H1 (cell line): Measurements from ENCODE around the gene ST8SIA2. TPM values are rescaled to one million over a fixed set of nuclear protein-coding genes. Genes with fewer than 3 reads are reported as not detected.

Source experiments
- CTCF ChIA-PET: fragments of 300-600 bp; sonication (Branson Sonifier 250); formaldehyde crosslinking; loops from one replicate; lab custom pipeline; 2021; ENCODE audit not compliant: partially characterized antibody; lab: Charles Lee
- POLR2A ChIA-PET: fragments of 300-600 bp; sonication (Branson Sonifier 250); formaldehyde crosslinking; loops from one replicate; lab custom pipeline; 2021; ENCODE audit warnings: inconsistent platforms; ENCODE audit not compliant: partially characterized antibody; lab: Charles Lee
- DNase-seq, 2 experiments: peaks; one replicate each; pipeline versions ENCODE4 v3.0.0 to v3.0.0-alpha.2; 2010 to 2022; ENCODE audit warnings: low spot score in 2 of 2, low read depth in 1 of 2, mixed read lengths in 1 of 2
- FAIRE-seq: peaks from 2 replicates; lab custom pipeline; 2011; peaks lifted over from hg19 to GRCh38; lab: Jason Lieb, UNC
- H2AFZ ChIP-seq: 2 replicates; pipeline ENCODE4 v1.8.1; 2012; ENCODE audit warnings: low read length, inconsistent platforms
- H2AK5ac ChIP-seq: 2 replicates; pipeline ENCODE4 v1.6.1; 2013; ENCODE audit warnings: low read depth, low read length
- H2BK120ac ChIP-seq: replicated peaks from 2 replicates; pipeline ENCODE3; 2013; ENCODE audit warnings: low read depth, low read length, inconsistent platforms
- H2BK12ac ChIP-seq: 2 replicates; pipeline ENCODE4 v1.6.1; 2013; ENCODE audit warnings: low read depth, low read length
- H2BK15ac ChIP-seq: 2 replicates; pipeline ENCODE4 v1.6.1; 2013; ENCODE audit warnings: low read length
- H2BK20ac ChIP-seq: 2 replicates; pipeline ENCODE4 v1.6.1; 2013; ENCODE audit warnings: low read length
- H2BK5ac ChIP-seq: 2 replicates; pipeline ENCODE4 v1.6.1; 2013; ENCODE audit warnings: low read depth, low read length
- H3K14ac ChIP-seq: 2 replicates; pipeline ENCODE4 v1.6.1; 2013; ENCODE audit warnings: inconsistent platforms; ENCODE audit not compliant: insufficient read length
- H3K18ac ChIP-seq: 2 replicates; pipeline ENCODE4 v1.6.1; 2013; ENCODE audit warnings: low read length; ENCODE audit errors: extremely low read depth
- H3K23ac ChIP-seq: 2 replicates; pipeline ENCODE4 v1.6.1; 2013; ENCODE audit warnings: inconsistent platforms; ENCODE audit not compliant: insufficient read length
- H3K23me2 ChIP-seq: 2 replicates; pipeline ENCODE4 v1.6.1; 2013; ENCODE audit warnings: low read depth, low read length
- H3K27ac ChIP-seq: 2 replicates; pipeline ENCODE4 v1.6.1; 2011; ENCODE audit warnings: low read depth, low read length, inconsistent platforms
- H3K27me3 ChIP-seq, 4 experiments: replicated peaks in 1 of 4; 1 replicate in 1 of 4; 2 replicates in 3 of 4; pipeline versions ENCODE4 v1.6.1 to v1.8.1; 2011 to 2013; ENCODE audit warnings: low read length in 3 of 4, mild to moderate bottlenecking in 3 of 4, inconsistent platforms in 2 of 4, mixed read lengths in 2 of 4, moderate library complexity in 1 of 4; ENCODE audit not compliant: control insufficient read depth in 3 of 4, insufficient read depth in 3 of 4; ENCODE audit errors: extremely low read depth in 1 of 4
- H3K36me3 ChIP-seq, 4 experiments: 2 replicates each; pipeline versions ENCODE4 v1.6.1 to v1.8.1; 2011 to 2013; ENCODE audit warnings: mild to moderate bottlenecking in 4 of 4, low read length in 3 of 4, moderate library complexity in 2 of 4, control low read depth in 1 of 4, inconsistent platforms in 1 of 4; ENCODE audit not compliant: insufficient read depth in 4 of 4, control insufficient read depth in 2 of 4
- H3K4ac ChIP-seq: replicated peaks from 2 replicates; pipeline ENCODE3; 2013; ENCODE audit warnings: low read length, low read depth, mixed read lengths, inconsistent platforms; ENCODE audit not compliant: insufficient read length
- H3K4me1 ChIP-seq, 4 experiments: replicated peaks in 1 of 4; 1 replicate in 1 of 4; 2 replicates in 3 of 4; pipeline versions ENCODE4 v1.6.1 to v1.8.1; 2011 to 2013; ENCODE audit warnings: low read length in 3 of 4, inconsistent platforms in 2 of 4, mixed read lengths in 1 of 4; ENCODE audit not compliant: insufficient read depth in 4 of 4, control insufficient read depth in 3 of 4
- H3K4me2 ChIP-seq, 2 experiments: 2 replicates each; pipeline versions ENCODE4 v1.6.1 to v1.8.1; 2011 to 2013; ENCODE audit warnings: low read depth in 2 of 2, low read length in 2 of 2, control low read depth in 1 of 2, inconsistent platforms in 1 of 2, mild to moderate bottlenecking in 1 of 2; ENCODE audit not compliant: insufficient read depth in 1 of 2
- H3K4me3 ChIP-seq, 4 experiments: fragments of 200-600, 300-600 bp in 1 of 4; sonication (generic), shearing (Covaris generic), sonication (Bioruptor Twin) in 1 of 4; 2 replicates each; pipeline versions ENCODE4 v1.5.1 to v1.8.1; 2011 to 2016; ENCODE audit warnings: low read length in 4 of 4, low read depth in 3 of 4, control low read depth in 2 of 4, inconsistent platforms in 2 of 4, mild to moderate bottlenecking in 2 of 4, mixed read lengths in 1 of 4, moderate library complexity in 1 of 4; ENCODE audit not compliant: insufficient read depth in 2 of 4; ENCODE audit errors: extremely low read depth in 1 of 4
- H3K56ac ChIP-seq: replicated peaks from 2 replicates; pipeline ENCODE3; 2013; ENCODE audit warnings: low read depth, mild to moderate bottlenecking, mixed read lengths, low read length, inconsistent platforms; ENCODE audit not compliant: insufficient read length
- H3K79me1 ChIP-seq: 2 replicates; pipeline ENCODE4 v1.6.1; 2013; ENCODE audit warnings: low read depth, low read length, control low read depth
- H3K79me2 ChIP-seq, 2 experiments: 2 replicates each; pipeline versions ENCODE4 v1.6.1 to v1.8.1; 2012 to 2013; ENCODE audit warnings: low read length in 2 of 2, mild to moderate bottlenecking in 2 of 2, inconsistent platforms in 1 of 2; ENCODE audit not compliant: insufficient read depth in 2 of 2, control insufficient read depth in 1 of 2
- H3K9ac ChIP-seq, 4 experiments: replicated peaks in 1 of 4; 1 replicate in 1 of 4; 2 replicates in 3 of 4; pipeline versions ENCODE4 v1.6.1 to v1.8.1; 2011 to 2013; ENCODE audit warnings: low read depth in 3 of 4, low read length in 3 of 4, control low read depth in 2 of 4, mild to moderate bottlenecking in 2 of 4, moderate library complexity in 2 of 4, inconsistent platforms in 1 of 4; ENCODE audit errors: extremely low read depth in 1 of 4
- H3K9me3 ChIP-seq, 2 experiments: 2 replicates each; pipeline versions ENCODE4 v1.6.1 to v1.8.1; 2012 to 2013; ENCODE audit warnings: mild to moderate bottlenecking in 2 of 2, moderate library complexity in 2 of 2, control low read depth in 1 of 2, inconsistent platforms in 1 of 2, low read depth in 1 of 2, low read length in 1 of 2, mixed read lengths in 1 of 2; ENCODE audit not compliant: insufficient read depth in 2 of 2
- H4K20me1 ChIP-seq, 2 experiments: replicated peaks in 1 of 2; 2 replicates each; pipeline versions ENCODE3 to v1.8.1; 2011 to 2013; ENCODE audit warnings: inconsistent platforms in 2 of 2, low read length in 2 of 2, mild to moderate bottlenecking in 1 of 2; ENCODE audit not compliant: insufficient read depth in 2 of 2, control insufficient read depth in 1 of 2
- H4K5ac ChIP-seq: 2 replicates; pipeline ENCODE4 v1.6.1; 2013; ENCODE audit warnings: low read length, low read depth, mixed read lengths, inconsistent platforms; ENCODE audit not compliant: insufficient read length
- H4K8ac ChIP-seq: 2 replicates; pipeline ENCODE4 v1.8.0; 2013; ENCODE audit warnings: mild to moderate bottlenecking, moderate library complexity, low read length, inconsistent platforms; ENCODE audit not compliant: insufficient read depth; ENCODE audit errors: extremely low read depth
- H4K91ac ChIP-seq: replicated peaks from 2 replicates; pipeline ENCODE3; 2013; ENCODE audit warnings: low read length, mixed read lengths, inconsistent platforms; ENCODE audit not compliant: insufficient read length
- BRCA1 ChIP-seq: IDR thresholded peaks from 2 replicates; pipeline ENCODE4 v1.6.1; 2012; ENCODE audit warnings: low read depth, low read length, improper control_type of control experiment
- HDAC6 ChIP-seq: IDR thresholded peaks from one replicate; pipeline ENCODE4 v1.7.1; 2012; ENCODE audit warnings: low read depth, mild to moderate bottlenecking, inconsistent platforms, low read length, moderate library complexity
- KDM5A ChIP-seq: fragments of 200-600 bp; IDR thresholded peaks from 2 replicates; pipeline ENCODE4 v1.7.1; 2012; ENCODE audit warnings: mild to moderate bottlenecking, low read length, inconsistent platforms, mixed read lengths
- TEAD4 ChIP-seq: IDR thresholded peaks from 2 replicates; pipeline ENCODE4 v1.6.1; 2012; ENCODE audit warnings: low read depth, low read length, inconsistent platforms, mixed read lengths
- polyA plus RNA-seq, 7 experiments: library from polyadenylated mRNA; depleted of rRNA in 3 of 7; stranded (reverse) in 5 of 7; unstranded in 2 of 7; fragments of >200 nt in 5 of 7; fragments of 200-250 nt in 2 of 7; gene quantifications; 1 replicate in 5 of 7; 2 replicates in 1 of 7; 4 replicates in 1 of 7; pipeline versions ENCODE4 v1.2.1 to v1.2.3, GENCODE V29; 2011 to 2013; ENCODE audit warnings: missing spikeins in 2 of 7, mixed read lengths in 2 of 7
- total RNA-seq: library from RNA; stranded (reverse); fragmentation: NEBNext Ultra II Directional; extraction: Animal tissue kit (Norgen Biotek cat#: 25700); gene quantifications from 2 replicates; pipeline ENCODE4 v1.2.1, GENCODE V29; 2021

Gene ST8SIA2
- total and polyA plus RNA-seq, 2 of the 8 experiments (the other 6 are each of a cell fraction or from before 2014, with no cell fraction given) = 3.0 to 4.5 TPM

DNA sequence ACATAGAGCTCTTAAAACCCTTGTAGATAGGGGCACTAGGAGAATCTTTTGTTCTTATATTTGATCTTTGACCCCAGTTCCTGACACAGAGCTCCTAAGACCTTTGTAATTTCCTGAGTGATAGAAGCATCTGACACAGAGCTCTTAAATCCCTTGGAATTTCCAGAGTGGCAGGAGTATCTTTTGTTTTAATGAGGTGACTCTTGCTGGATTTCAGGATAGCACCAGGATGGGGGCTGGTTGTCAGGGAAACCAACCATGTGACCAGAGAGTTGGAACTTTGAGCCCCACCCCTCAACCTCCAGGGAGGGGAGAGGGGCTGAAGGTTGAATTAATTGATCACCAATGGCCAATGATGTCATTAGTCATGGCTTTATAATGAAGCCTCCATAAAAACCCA lies 47.6 kb upstream of the ST8SIA2 start:
- H3K27me3 ChIP-seq = peaks cover 0 to 9% (median 2%) of the 10 kb centered on the region in 4 experiments; a peak in 4 of 7 replicates
- no peak overlapping the region for H4K8ac ChIP-seq
- H3K4me1 ChIP-seq = peaks cover 11 to 25% (median 16%) of the 10 kb centered on the region in 4 experiments
- H3K79me2 ChIP-seq = no peaks in the 10 kb centered on the region
- H2BK20ac ChIP-seq = no peak overlapping the region
- no peak overlapping the region for H2BK5ac ChIP-seq
- H3K23ac ChIP-seq = no peak overlapping the region
- H4K20me1 ChIP-seq = no peaks in the 10 kb centered on the region
- no peak overlapping the region for H3K14ac ChIP-seq
- H3K56ac ChIP-seq = no peak overlapping the region
- POLR2A ChIA-PET = no interaction called here
- no peaks in the 10 kb centered on the region for H3K36me3 ChIP-seq
- no peak overlapping the region for H4K91ac ChIP-seq
- TF ChIP-seq BRCA1 (no peak), KDM5A (no peak), TEAD4 (no peak), HDAC6 (no peak)
- TF ChIP-seq, all 59 proteins: peak for 0
- no peak overlapping the region for H2BK15ac ChIP-seq
- CTCF ChIA-PET = interaction anchor here (1.0 to 1.9 kb wide), 2 partner anchors 19 to 41 kb away, joined by 3 to 4 read pairs; no protein-coding TSS in a partner anchor
- no peak overlapping the region for H2BK12ac ChIP-seq
- no peak overlapping the region for H2BK120ac ChIP-seq
- no peak overlapping the region for H3K4me2 ChIP-seq
- H3K4ac ChIP-seq = no peak overlapping the region
- no peak overlapping the region for H3K4me3 ChIP-seq
- no peak overlapping the region for H3K9ac ChIP-seq
- H3K79me1 ChIP-seq = no peaks in the 10 kb centered on the region
- H2AK5ac ChIP-seq = no peak overlapping the region
- no peak overlapping the region for H2AFZ ChIP-seq
- H4K5ac ChIP-seq = no peak overlapping the region
- no peak overlapping the region for H3K27ac ChIP-seq
- FAIRE-seq = no peak
- H3K23me2 ChIP-seq = no peaks in the 10 kb centered on the region; the same call in 1 of the 2 replicates
- no peak for DNase-seq
- H3K18ac ChIP-seq = no peak overlapping the region
- no peaks in the 10 kb centered on the region for H3K9me3 ChIP-seq
